Measurements from ENCODE around the gene ZNF578.

DNA sequence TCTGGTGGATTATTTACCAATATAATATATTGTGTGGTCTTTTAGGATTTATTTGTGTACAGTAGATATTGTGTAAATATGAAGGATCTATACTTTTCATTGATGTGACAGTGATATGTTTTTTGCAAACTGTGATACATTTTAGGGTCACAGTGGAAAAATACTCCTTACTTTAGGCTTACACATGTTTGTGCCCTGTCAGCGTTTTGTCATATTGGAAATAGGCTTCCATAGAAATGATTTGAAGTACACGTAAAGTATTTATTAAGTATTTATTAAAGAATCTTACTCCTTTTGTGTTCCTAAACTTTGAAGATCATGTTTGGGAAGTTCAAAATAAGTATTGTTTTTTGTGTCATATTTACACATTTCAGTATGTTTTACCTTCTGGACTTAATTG lies 79.1 kb downstream of the ZNF578 start:
- TF ChIP-seq, protein P1, sequence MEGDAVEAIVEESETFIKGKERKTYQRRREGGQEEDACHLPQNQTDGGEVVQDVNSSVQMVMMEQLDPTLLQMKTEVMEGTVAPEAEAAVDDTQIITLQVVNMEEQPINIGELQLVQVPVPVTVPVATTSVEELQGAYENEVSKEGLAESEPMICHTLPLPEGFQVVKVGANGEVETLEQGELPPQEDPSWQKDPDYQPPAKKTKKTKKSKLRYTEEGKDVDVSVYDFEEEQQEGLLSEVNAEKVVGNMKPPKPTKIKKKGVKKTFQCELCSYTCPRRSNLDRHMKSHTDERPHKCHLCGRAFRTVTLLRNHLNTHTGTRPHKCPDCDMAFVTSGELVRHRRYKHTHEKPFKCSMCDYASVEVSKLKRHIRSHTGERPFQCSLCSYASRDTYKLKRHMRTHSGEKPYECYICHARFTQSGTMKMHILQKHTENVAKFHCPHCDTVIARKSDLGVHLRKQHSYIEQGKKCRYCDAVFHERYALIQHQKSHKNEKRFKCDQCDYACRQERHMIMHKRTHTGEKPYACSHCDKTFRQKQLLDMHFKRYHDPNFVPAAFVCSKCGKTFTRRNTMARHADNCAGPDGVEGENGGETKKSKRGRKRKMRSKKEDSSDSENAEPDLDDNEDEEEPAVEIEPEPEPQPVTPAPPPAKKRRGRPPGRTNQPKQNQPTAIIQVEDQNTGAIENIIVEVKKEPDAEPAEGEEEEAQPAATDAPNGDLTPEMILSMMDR (IDR thresholded peaks at IDR 0.05): no peak
- TF ChIP-seq POLR2A (IDR thresholded peaks at IDR 0.05): no peak

All from thyroid gland (tissue), 4 donors.